Dedifferentiated amniotic fluid mesenchymal stem cell (primary cell): Measurements from ENCODE around the gene PAXX.

ENCODE experiments used
- DNase-seq: peaks from one replicate; pipeline ENCODE4 v3.0.0-alpha.2; 2016; ENCODE audit errors: extremely low spot score

Gene PAXX

DNA sequence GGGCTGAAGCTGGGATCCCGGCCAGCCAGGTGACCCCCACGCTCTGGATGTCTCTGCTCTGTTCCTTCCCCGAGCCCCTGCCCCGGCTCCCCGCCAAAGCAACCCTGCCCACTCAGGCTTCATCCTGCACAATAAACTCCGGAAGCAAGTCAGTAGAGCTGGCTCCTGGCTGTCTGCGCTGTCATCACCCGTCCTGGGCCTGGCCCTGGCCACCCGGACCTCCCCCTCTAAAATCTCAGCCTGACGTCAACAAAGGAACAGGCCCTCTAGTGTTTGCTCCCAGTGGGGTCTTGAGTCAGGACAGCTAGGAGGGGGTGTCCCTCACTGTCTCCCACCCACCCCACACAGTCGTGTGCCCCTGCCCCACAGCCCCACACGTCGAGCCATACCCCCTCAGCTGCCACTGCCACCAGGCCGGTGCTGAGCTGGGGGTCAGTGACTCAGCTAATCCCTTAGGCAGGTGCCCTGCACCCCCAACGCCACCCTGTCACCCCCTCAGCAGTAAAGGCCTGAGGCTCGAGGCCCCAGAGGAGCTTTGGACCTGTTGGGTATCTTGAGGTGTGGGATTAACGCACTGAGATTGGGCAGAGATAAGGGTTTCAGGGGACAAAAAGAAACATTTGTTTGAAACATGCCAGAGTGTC, 10.5 kb upstream of the PAXX start:
- DNase-seq, result no peak

DNA sequence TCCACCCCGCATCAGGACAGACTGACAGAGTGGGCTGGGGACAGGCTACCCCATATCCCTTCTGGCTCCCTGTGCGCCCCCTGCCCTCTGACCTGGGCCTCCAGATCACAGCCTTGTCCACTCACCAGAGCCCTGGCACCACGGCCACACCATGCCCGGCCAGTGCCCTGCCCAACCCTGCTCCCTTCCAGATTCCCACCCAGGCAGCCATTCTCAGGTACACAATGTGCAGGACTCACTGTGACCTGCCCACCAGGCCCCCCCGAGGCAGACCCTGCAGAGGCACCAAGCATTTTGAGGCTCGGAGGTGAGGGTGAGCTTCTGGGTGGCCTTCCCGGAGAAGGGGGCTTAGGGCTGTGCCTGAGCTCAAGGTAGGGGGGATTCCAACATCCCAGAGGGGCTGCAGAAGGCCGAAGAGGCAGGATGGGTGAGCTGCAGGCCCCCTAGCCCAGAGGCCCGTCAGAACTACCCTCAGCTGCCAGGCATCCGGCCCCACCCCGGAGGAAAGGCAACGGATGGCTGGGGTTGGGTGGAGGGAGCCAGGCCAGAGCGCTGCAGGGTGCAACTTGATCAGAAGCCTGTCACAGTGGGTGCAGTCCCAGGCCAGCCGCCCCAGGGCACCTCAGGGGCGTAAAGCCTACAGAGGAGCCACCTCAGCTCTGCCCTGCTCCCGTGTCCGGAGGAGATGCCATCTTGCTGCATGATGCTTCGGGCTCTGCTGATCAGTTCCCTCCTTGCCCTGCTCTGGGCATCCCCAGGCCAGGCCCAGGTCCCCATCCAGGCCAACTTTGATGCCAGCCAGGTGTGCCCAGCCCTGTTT, 9.8 kb upstream of the PAXX start, which contains the start of gene LCNL1:
TSS of gene LCNL1 (plus strand) at position 762 of the 820 bp plus-strand sequence. CDS start 594 bp downstream, outside the sequence.
- DNase-seq, result no peak

DNA sequence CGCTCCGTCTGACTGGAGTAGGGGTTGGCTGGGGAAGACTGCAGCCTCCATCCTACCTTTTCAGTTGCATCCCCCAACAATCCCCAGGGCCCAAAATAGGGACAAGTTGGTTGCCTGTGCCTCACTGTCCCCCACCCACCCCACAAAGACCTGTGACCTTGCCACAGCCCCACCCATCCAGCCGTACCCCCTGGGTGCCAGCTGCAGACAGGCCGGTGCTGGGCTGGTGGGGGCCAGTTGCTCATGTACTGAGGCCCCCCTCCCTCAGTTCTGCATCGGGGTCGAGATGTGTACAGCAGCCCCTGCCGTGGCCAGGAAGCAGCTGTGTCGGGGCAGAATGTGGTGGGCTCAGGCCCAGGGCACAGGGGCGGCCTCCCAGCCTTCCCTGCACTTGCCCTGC, 9.1 kb upstream of the PAXX start:
- no peak for DNase-seq

DNA sequence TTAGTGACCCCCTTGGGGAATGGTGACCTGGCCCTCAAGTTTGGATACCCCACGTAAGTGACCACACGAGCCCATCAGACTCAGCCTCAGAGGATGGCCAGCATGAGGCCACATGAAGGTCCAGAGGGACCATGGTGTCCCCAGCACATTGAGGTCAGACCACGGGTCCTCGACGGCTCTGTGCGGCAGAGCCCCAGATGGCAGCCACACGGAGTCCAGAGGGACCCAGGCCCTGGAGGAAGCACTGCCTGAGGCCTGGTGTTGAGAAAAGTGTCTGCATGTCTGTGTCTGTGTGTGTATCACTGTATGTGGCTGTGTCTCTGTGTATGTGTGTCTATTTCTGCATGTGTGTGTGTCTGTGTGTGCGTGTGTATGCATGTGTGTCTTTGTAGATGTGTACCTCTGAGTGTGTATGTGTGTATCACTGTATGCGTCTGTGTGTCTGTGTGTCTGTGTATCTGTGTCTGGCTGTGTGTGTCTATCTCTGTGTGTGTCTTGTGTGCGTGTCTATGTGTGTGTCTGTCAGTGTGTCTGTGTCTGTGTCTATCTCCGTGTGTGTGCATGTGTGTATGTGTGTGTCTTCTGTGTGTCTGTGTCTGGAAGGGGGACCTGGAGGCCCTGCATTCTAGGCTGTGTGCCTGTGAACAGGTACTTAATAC, 8.4 kb upstream of the PAXX start:
- DNase-seq, result no peak

DNA sequence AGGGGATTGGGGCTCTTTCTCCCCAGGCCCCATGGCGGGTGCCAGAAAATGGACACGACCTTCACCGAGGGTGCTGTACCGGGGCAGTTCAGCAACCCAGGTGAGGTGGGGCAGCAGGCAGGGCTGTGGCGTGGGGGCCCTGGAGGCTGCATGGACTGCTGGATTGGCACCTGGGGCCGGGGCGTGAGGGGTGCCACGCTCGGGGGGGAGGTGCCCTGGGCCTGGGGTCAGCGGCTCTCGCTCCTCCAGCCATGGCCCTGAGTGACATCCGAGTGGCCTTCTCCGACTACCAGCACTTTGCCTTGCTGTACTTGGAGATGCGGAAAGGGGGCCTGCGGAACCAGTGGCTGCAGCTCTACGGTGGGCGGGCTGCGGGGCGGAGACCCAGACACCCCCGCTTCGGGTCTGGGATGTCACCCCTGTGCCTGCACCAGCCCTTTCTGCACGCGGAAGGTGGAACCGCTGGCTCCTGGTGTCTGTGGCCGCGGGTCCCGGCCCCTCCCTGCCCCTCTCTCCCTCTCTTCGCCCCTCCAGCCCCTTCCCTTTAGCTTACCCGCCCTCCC, 7.7 kb upstream of the PAXX start:
- DNase-seq, result no peak

DNA sequence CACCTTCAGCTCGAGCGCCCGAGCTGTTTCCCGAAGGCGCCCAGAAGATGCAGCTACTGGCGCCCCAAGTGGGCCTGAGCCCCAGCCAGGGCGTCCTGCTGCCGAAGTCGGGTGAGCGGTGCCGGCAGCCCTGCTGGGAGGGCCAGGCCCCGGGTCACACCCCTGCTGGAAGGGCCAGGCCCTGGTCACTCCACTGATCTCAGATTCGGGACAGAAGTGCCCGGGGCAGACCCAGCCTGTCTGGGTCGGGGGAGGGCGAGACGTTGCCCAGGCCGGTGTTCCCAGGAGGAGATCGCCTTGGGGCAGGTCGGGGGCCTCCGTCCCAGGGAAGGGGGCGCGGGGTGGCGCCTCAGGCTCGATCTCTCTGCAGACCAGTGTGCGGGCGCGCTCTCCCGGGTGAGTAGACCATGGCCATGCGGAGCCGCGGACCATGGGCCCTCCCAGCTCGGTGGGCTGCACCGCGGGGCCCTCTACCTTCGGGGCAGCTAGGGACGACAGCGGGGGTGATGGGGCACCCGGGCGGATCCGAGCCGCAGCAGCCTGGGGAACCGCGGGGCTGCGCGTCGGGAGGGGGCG, 7.1 kb upstream of the PAXX start:
- no peak for DNase-seq

DNA sequence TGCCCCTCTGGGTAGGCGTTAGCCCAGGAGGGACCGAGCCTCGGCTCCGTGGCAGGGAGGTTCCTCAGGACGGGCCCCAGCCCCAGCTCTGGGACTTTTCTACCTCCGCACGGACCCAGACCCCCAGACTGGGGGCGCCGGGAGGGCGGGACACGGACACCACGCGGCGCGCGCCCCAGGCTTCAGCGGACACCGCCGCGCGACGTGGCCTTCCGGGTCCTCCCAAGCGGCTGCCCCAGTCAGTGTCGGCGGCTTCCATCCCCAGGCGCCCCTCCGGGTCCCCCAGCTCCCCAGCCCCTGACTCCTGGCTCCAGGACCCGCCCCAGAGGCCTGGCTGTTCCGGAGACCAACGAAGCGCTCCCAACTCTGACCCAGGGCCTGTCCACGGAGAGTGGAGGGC, 6.4 kb upstream of the PAXX start:
- DNase-seq, result no peak

DNA sequence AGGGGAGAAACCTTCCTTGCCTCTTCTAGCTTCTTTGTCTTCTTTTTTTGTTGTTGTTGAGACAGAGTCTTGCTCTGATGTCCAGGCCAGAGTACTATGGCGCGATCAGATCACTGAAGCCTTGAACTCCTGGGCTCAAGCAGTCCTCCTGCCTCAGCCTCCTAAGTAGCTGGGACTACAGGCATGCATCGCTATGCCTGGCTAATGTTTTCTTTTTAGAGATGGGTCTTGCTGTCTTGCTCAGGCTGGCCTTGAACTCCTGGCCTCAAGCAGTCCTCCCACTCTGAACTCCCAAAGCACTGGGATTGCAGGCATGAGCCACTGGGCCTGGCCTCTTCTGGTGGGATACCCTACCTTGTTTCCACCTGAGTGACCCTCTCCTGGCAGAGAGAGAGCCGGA, 3.4 kb upstream of the PAXX start:
- no peak for DNase-seq

DNA sequence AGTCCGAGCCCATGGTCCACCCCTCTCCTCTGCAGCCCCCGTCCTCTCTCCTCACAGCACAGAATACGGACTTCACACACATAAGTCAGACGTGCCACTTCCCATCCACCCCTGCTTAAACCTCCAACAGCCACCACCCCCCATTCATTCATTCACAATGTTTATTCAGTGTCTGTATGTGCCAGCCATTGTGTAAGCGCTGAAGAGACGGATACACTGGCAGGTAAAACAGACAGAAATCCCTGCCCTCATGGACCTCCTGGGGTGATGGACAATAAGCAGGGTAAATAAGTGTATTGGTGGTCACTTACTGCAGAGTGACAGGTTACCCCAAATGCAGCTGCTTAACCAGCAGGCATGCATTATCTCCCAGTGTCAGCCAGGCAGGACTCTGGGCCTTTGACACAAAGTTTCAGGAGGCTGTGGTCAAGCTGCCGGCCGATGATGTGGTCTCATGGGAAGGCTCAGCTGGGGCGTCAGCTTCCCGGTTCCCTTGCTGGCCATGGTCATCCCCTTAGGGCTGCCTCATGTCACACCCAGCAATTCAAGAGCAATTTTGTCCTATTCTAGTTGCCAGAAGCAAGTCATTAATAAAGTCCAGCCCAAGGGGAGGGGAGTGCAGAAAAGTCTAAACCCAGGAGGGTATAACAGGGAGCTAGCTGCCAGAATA, 1.8 kb upstream of the PAXX start:
- no peak for DNase-seq

DNA sequence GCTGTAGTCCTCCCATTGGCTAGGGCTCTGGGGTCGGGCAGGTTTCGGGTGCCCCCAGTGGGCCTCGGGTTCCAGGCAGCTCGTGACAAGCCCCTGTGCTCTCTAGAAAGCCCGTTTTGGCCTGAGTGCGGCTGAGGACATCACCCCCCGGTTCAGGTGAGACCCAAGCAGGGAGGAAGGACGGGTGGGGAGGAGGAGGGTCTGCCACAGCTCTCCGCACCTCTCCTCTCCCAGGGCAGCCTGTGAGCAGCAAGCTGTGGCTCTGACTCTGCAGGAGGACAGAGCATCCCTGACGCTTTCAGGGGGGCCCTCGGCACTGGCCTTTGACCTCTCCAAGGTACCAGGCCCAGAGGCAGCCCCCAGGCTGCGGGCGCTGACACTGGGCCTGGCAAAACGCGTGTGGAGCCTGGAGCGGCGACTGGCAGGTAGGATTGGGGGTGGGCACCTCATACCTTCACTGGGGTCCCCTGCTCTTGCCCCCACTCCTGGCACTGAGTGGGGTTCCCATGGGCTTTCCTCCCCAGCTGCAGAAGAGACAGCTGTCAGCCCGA, 672 bp downstream of the PAXX start:
- DNase-seq, result no peak

DNA sequence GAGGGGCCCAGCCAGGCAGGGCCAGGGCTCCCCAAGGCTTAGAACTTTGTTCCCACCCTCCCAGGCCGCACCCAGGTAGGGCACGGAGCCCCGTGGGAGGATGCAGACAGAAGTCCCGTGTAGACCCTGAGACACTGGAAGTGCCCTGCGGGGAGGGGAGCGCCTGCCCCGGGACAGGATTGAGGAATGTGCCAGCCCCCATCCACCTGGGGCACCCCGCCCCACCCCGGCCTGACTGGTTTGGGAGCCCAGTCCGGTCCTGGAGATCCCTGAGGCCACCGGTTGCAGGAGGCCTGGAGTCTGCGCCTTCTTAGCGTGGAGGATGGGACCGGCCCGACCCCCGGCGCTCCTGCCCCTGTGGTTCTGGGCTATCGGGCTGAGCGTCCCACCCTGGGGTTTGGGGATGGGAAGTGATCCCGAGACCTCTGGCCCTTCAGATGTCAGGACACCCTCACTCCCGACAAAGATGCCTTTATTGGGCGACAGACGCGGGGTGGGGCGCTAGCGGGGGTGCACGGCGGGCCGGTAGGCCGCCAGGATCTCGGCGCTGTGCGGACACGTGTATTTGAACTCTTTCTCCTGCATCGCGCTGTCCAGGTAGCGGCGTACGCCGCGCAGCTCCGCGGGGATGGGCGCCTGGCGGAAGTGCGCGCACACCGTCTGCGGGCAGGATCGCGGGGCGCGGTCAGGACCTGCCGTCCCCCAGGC, 2.1 kb downstream of the PAXX start:
- no peak for DNase-seq

DNA sequence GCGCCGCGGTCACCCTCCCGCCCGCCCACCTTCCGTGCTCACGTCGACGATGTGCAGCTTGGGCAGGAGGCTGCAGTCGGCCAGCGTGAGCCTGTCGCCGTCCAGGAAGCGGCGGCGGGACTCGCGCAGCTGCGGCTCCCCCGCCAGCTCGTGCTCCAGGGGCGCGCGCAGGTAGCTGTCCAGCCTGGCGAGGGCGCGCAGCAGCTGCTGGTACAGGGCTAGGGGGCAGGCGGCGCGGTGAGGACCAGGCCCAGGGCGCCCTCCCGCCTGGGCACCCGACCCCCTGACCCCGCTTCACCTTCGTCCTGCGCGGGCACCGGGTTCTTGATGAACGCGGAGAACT, 2.6 kb downstream of the PAXX start:
- DNase-seq, result no peak

DNA sequence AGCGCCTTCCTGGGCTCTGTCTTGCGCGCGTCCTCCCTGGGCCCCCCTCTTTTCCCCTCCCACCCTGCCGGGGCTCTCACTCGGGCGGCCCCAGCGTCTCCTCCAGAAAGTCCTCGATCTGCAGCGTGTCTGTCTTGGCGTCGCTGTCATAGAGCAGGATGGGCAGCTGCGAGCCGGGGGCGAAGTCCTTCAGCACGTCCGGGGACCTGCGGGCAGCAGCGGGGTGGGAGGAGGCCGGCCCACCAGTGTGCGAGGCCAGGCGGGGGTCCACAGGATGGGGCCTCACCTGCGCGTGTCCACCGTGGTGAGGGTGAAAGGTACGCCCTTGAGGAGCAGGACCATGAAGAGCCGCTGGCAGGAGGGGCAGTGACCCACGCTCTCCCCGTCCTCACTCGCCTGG, 3.1 kb downstream of the PAXX start:
- DNase-seq, result no peak

DNA sequence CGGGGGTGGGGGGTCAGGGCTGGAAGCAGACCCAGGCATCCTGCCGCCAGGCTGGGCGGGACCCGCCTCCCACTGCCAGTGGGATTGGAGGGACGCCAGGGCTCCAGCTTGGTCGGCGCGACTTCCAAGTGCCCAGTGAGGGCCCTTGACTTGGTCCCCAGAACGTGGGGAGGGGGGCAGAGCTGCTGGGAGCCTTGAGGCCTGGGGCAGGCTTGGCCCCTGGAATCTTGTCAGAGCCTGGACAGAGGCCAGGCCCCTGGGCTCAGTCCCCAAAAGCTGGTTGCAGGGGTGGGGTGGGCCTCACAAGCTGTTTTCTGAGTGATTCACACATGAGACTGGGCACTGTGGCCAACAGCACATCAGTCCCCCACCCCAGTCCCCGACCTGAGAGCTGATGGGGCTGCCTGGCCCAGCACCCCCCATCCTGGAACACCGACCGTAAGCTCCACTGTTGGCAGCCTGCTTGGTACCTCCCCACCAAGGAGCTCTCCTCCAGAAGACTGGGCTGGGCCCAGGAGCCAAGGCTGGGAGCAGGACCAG, 3.6 kb downstream of the PAXX start:
- no peak for DNase-seq

DNA sequence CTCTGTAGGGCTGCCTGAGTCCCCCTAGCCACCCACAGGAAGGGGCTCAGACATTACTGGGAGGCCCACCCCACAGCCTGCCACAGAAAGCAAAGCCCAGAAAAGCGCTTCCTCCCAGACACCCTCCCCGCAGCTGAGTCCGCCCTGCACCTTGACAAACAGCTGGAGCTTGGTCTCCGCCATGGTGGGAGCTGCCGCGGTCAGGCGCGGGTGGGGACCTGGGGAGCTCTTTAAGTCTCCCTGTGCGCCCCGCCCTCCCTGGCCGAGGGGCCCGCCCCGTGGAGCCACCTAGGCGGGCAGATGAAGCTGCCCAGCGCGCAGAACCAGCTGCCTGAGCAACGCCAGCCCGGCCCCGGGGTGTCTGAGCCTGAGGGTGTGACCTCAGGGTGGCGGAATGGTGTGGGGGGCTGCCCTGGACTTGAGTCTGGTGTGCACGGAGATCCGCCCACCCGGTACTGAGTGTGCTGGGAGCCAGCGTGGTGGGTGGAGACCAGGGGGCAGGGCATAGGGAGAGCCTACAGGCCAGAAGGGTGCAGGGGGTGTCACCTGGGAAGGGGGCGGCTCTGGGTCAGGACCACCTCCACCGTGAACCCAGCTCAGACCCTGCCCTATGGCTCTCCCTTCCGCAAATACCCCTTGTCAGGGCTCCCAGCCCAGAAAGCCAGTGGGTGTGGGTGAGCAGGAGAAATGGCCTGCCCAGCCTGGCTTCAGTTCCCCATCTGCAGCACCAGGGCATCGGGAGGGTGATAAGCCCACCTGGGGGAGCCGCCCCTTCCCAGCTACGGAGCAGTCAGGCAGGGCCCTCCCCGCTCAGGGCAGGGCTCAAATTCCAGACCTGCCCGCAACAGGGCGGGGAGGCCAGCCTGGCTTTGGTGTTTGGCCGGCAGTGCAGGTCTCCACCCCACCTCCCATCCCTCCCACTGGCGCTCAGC, 4.4 kb downstream of the PAXX start, which contains the start of gene CLIC3:
TSS of gene CLIC3 (minus strand) at position 208 of the 932 bp plus-strand sequence. CDS start at position 183, 25 bp downstream.
- DNase-seq, result no peak

DNA sequence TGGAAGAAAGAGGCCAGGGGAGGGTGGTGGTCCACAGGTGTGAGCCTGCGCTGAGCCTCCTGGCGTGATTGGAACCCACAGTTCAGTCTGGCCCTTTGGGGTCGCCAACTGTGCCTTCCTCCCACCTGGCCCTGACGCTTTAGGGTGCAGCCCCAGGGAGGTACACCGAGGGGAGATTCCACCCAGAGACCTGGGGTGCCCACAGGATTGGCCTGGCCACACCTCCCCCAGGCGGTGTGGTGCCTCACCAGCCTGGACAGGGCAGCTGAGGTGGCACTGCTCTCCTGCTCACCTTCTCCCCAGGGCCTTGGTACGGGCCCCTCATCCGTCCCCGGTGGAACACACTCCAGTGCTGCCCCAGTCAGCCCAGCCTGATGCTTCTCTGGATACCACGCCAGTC, 5.1 kb downstream of the PAXX start:
- no peak for DNase-seq

DNA sequence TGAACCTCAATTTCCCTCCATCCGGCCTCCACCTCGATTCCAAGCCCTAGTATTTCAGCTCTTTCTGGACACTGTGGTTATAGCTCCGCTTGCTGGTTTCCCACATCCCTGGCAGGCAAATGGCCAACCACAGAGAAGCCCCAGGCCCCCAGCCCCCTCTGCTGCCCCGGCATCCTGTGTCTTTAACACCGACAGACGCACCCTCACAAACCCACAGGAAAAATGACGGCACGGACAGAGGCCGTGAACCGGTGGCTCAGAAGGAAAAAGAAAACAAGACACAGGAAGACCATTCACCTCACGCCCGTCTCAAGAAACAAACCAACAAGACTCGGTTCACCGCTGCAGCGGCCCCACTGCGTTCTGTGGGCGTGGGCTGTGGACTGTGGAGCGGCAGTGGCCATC, 5.6 kb downstream of the PAXX start:
- DNase-seq, result no peak

DNA sequence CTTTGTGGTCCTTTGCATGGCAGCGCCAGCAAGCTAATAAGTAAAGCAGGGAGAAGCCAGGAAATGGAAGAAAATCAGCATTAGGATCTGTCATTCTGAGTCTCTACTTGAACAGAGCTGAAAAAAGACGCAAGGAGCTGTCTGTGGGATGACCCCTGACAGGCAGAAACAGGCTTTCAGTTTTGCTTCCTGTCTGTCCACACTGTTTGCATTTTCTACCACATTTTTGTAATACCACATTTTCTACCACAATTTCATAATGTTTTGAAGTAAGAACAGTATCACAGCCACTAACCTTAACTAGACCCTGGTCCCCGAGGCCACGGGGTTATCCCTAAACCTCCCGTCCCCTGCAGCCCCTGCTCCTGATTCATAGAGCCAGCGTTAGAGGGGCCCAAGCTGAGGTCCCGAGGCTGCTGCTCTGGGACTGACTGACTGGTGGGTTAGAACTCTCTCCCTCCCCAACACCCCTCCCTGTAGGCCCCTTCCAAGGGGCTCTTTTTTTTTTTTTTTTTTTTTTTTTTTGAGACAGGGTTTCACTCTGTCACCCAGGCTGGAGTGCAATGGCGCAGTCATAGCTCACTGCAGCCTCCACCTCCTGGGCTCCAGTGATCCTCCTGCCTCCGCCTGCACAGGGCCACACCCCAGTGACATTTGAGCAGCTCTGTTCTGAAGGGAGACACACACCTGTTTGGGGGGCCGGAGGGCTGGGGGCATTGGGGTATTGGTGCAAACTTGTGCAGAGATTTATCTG, 8.1 kb downstream of the PAXX start:
- DNase-seq, result peak; percentile 32
